ENCODE measurements around the gene CR1. TPM values are rescaled to one million over a fixed set of nuclear protein-coding genes. Genes with fewer than 3 reads are reported as not detected.
A peak's percentile ranks its signal among the peaks of the same experiment; 100 is the strongest.
"Not testable (repeated sequence)": the region's sequence is repeated elsewhere in the genome, so short reads cannot be mapped to it uniquely, and the experiment has no call there.

Gene CR1
- total and polyA plus RNA-seq, 4 donors, result 0.22 to 4.0 (median 0.69) TPM

DNA sequence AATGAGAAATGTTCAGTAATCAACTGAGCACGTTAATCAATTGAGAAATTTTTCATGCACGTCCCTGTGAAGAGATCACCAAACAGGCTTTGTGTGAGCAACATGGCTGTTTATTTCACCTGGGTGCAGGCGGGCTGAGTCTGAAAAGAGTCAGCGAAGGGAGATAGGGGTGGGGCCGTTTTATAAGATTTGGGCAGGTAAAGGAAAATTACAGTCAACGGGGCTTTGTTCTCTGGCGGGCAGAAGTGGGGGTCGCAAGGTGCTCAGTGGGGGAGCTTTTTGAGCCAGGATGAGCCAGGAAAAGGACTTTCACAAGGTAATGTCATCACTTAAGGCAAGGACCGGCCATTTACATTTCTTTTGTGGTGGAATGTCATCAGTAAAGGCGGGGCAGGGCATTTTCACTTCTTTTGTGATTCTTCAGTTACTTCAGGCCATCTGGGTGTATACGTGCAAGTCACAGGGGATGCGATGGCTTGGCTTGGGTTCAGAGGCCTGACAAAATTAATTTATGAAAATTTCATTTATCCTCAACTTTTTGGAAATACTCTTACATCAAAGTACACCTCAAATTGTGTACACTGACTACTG lies 137.8 kb downstream of the CR1 start:
- WGBS (ENCODE audit: insufficient coverage), result 79% methylated on average over 8 of the region's 12 CpGs

GRCh38 chr1:207634293-207634692 lies 138.3 kb downstream of the CR1 start:
- not testable (repeated sequence) for H3K36me3 ChIP-seq (ENCODE audit: control insufficient read depth, insufficient read depth, low read length); H3K27me3 ChIP-seq (ENCODE audit: control insufficient read depth, insufficient read depth, low read length); H3K4me3 ChIP-seq (ENCODE audit: low read depth, low read length); H3K27ac ChIP-seq (ENCODE audit: low read depth, low read length); H3K4me1 ChIP-seq (ENCODE audit: control insufficient read depth, insufficient read depth, low read length); H3K9me3 ChIP-seq (ENCODE audit: control insufficient read depth, insufficient read depth, low read length); DNase-seq (ENCODE audit: low read depth in 4 of 6, low spot score in 6 of 6)
- 100% methylated on average over 2 of the region's 6 CpGs for WGBS (ENCODE audit: insufficient coverage)

More for the DNA sequence above, 137.8 kb downstream of the CR1 start:
- not testable (repeated sequence) for H3K4me1 ChIP-seq (ENCODE audit: control insufficient read depth, insufficient read depth, low read length); H3K27me3 ChIP-seq (ENCODE audit: control insufficient read depth, insufficient read depth, low read length); H3K36me3 ChIP-seq (ENCODE audit: control insufficient read depth, insufficient read depth, low read length); H3K27ac ChIP-seq (ENCODE audit: low read depth, low read length); H3K9me3 ChIP-seq (ENCODE audit: control insufficient read depth, insufficient read depth, low read length); DNase-seq (ENCODE audit: low read depth in 4 of 6, low spot score in 6 of 6); H3K4me3 ChIP-seq (ENCODE audit: low read depth, low read length)

GRCh38 chr1:207635569-207636186 lies 139.7 kb downstream of the CR1 start:
- H3K4me3 ChIP-seq (ENCODE audit: low read depth, low read length); H3K4me1 ChIP-seq (ENCODE audit: control insufficient read depth, insufficient read depth, low read length); H3K27ac ChIP-seq (ENCODE audit: low read depth, low read length); H3K9me3 ChIP-seq (ENCODE audit: control insufficient read depth, insufficient read depth, low read length); H3K36me3 ChIP-seq (ENCODE audit: control insufficient read depth, insufficient read depth, low read length); H3K27me3 ChIP-seq (ENCODE audit: control insufficient read depth, insufficient read depth, low read length); DNase-seq (ENCODE audit: low read depth in 4 of 6, low spot score in 6 of 6): not testable (repeated sequence)
- WGBS (ENCODE audit: insufficient coverage), result 58% methylated on average over 4 of the region's 7 CpGs

DNA sequence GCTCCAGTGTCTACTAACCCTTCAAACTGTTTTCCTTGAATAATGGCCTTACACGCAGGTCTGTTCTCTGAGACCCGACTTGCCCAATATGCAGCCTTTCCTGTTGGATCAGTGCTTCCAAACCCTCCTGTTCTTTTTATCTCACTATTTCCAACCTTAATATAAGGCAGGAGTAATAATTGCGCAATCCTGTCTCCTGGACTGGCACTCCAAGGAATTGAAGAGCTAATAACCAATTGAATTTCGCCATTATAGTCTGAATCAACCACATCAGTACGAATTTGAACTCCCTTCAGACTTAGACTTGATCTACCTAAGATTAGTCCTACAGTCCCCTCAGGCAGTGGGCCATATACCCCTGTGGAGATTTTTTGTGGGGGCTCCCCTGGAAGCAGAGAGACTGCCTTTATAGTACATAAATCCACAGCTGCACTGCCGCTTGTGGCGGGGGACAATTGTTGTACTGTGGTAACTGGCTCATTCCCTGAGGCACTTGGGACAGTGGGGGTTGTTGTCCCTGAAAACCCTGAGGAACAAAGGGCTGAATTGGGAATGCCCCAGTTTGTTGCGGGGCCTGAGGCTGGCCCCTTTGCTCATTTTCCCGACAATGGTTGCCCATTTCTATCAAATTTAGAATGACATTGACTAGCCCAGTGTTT lies 142.7 kb downstream of the CR1 start:
- not testable (repeated sequence) for H3K36me3 ChIP-seq (ENCODE audit: control insufficient read depth, insufficient read depth, low read length); H3K4me3 ChIP-seq (ENCODE audit: low read depth, low read length); H3K27me3 ChIP-seq (ENCODE audit: control insufficient read depth, insufficient read depth, low read length); H3K9me3 ChIP-seq (ENCODE audit: control insufficient read depth, insufficient read depth, low read length); H3K4me1 ChIP-seq (ENCODE audit: control insufficient read depth, insufficient read depth, low read length); DNase-seq (ENCODE audit: low read depth in 4 of 6, low spot score in 6 of 6); H3K27ac ChIP-seq (ENCODE audit: low read depth, low read length)
- WGBS (ENCODE audit: insufficient coverage), result 55% methylated on average over 5 of the region's 9 CpGs

DNA sequence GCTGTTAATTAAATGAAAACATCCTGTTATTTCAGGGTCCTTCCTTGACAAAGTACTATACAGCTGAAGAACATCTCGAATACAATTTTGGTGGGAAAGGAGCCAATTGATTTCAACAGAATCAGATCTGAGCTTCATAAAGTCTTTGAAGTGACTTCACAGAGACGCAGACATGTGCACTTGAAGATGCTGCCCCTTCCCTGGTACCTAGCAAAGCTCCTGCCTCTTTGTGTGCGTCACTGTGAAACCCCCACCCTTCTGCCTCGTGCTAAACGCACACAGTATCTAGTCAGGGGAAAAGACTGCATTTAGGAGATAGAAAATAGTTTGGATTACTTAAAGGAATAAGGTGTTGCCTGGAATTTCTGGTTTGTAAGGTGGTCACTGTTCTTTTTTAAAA lies 143.4 kb downstream of the CR1 start:
- not testable (repeated sequence) for H3K36me3 ChIP-seq (ENCODE audit: control insufficient read depth, insufficient read depth, low read length); H3K4me3 ChIP-seq (ENCODE audit: low read depth, low read length); H3K9me3 ChIP-seq (ENCODE audit: control insufficient read depth, insufficient read depth, low read length); H3K27me3 ChIP-seq (ENCODE audit: control insufficient read depth, insufficient read depth, low read length); H3K4me1 ChIP-seq (ENCODE audit: control insufficient read depth, insufficient read depth, low read length); H3K27ac ChIP-seq (ENCODE audit: low read depth, low read length); DNase-seq (ENCODE audit: low read depth in 4 of 6, low spot score in 6 of 6)
- no CpG with 5 or more reads among the region's 5 CpGs for WGBS (ENCODE audit: insufficient coverage)

DNA sequence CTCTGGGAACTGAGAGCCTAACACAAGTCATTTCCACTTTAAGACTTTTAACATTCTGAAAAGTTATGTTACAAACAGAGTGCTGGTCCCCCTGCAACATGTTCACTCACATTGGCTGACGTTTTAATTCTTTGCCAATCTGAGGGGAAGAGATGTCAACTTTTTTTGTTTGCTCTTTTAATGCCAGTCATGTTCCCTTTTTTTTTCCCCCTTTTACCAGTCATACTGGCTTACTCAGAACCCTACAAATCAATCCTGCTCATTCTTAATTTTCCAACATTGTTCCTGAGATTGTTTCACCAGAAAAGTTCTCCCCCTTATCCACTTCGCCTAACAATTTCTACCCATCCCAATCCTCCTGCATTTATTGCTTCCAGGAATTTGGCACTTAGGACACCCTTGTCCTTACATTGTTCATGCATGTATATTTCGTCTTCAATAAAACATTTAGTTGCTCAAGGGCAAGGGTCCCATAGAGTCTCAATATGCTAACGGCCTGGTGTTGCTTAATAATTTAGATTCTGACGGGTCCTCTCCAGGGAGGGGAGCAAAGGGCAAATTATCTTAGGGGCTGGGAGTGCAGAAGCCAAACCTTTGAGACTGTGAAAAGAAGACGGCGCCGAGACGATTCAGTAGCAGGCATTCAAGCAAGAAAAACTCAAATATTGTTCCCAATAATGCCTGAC lies 148.4 kb downstream of the CR1 start:
- H3K4me3 ChIP-seq (ENCODE audit: low read depth, low read length), result no peak overlapping the region
- 7% methylated on average over 6 of the region's 9 CpGs for WGBS (ENCODE audit: insufficient coverage)
- no peak for DNase-seq (ENCODE audit: low read depth in 4 of 6, low spot score in 6 of 6)

DNA sequence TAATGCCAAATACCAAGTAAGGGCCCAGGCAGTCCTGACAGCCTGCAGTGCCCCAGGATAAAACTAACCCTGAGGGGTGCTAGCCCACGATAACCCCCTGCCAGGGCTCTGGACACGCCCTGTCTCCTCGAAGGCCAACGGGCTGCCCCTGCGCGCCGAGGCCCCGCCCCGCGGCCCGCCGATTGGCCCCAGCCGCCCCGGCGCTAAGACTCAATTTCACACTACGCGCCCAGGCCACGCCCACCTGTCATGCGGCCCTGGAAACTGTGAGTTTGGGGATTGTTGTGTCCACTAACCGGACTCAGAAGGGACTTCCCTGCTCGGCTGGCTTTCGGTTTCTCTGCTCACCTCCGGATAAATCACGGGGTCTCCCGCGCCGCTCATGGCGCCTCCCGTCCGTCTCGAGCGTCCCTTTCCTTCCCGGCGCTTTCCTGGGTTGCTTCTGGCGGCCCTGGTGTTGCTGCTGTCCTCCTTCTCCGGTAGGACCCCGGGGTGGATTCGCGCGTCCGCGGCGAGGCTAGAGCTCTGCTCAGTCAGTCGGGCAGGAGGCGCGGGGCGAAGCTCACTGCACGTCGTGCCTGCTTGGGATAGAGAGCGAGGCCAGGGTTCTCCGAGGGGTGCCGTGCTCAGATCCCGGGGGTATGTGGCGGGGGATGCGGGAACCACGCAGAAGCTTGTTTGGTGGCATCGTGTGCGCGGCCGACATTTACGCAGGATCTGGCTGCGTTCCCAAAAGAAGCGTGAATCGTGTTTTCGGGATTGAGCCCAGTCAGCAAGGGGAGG lies 149.1 kb downstream of the CR1 start, which contains the start of gene CR1L:
Gene CR1L (plus strand): TSS at position 282 of the 783 bp plus-strand sequence. CDS start 101 bp downstream, at position 383.
- H3K36me3 ChIP-seq (ENCODE audit: control insufficient read depth, insufficient read depth, low read length), result no peaks in the 10 kb centered on the region
- H3K9me3 ChIP-seq (ENCODE audit: control insufficient read depth, insufficient read depth, low read length), result no peaks in the 10 kb centered on the region
- H3K4me1 ChIP-seq (ENCODE audit: control insufficient read depth, insufficient read depth, low read length), result peaks cover 10% of the 10 kb centered on the region
- peak; percentile 41 to 91 (median 68) for DNase-seq (ENCODE audit: low read depth in 4 of 6, low spot score in 6 of 6)
- WGBS (ENCODE audit: insufficient coverage), result 1% methylated on average over 54 of the region's 65 CpGs
- H3K27ac ChIP-seq (ENCODE audit: low read depth, low read length), result no peak within 1 kb of the TSS
- peaks cover 14% of the 10 kb centered on the region for H3K27me3 ChIP-seq (ENCODE audit: control insufficient read depth, insufficient read depth, low read length)
- peak within 1 kb of the TSS; percentile 55 for H3K4me3 ChIP-seq (ENCODE audit: low read depth, low read length)

More for the DNA sequence above, 148.4 kb downstream of the CR1 start:
- peaks cover 14% of the 10 kb centered on the region for H3K27me3 ChIP-seq (ENCODE audit: control insufficient read depth, insufficient read depth, low read length)
- H3K9me3 ChIP-seq (ENCODE audit: control insufficient read depth, insufficient read depth, low read length), result no peaks in the 10 kb centered on the region
- no peaks in the 10 kb centered on the region for H3K36me3 ChIP-seq (ENCODE audit: control insufficient read depth, insufficient read depth, low read length)
- H3K4me1 ChIP-seq (ENCODE audit: control insufficient read depth, insufficient read depth, low read length), result peaks cover 10% of the 10 kb centered on the region
- H3K27ac ChIP-seq (ENCODE audit: low read depth, low read length), result no peak overlapping the region

- H3K4me3 ChIP-seq (ENCODE audit: low read depth, low read length), result peak overlapping the region; percentile 55
- 49% methylated on average over 13 of the region's 17 CpGs for WGBS (ENCODE audit: insufficient coverage)
- H3K9me3 ChIP-seq (ENCODE audit: control insufficient read depth, insufficient read depth, low read length), result no peaks in the 10 kb centered on the region
- peaks cover 10% of the 10 kb centered on the region for H3K4me1 ChIP-seq (ENCODE audit: control insufficient read depth, insufficient read depth, low read length)
- H3K27ac ChIP-seq (ENCODE audit: low read depth, low read length), result no peak overlapping the region
- H3K36me3 ChIP-seq (ENCODE audit: control insufficient read depth, insufficient read depth, low read length), result no peaks in the 10 kb centered on the region
- no peak for DNase-seq (ENCODE audit: low read depth in 4 of 6, low spot score in 6 of 6)
- H3K27me3 ChIP-seq (ENCODE audit: control insufficient read depth, insufficient read depth, low read length), result peaks cover 14% of the 10 kb centered on the region
These were observed 149.7 kb downstream of the CR1 start for GRCh38 chr1:207645635-207646081.

- H3K4me1 ChIP-seq (ENCODE audit: control insufficient read depth, insufficient read depth, low read length), result peaks cover 10% of the 10 kb centered on the region
- no peak overlapping the region for H3K27ac ChIP-seq (ENCODE audit: low read depth, low read length)
- peaks cover 14% of the 10 kb centered on the region for H3K27me3 ChIP-seq (ENCODE audit: control insufficient read depth, insufficient read depth, low read length)
- no peaks in the 10 kb centered on the region for H3K9me3 ChIP-seq (ENCODE audit: control insufficient read depth, insufficient read depth, low read length)
- no peak for DNase-seq (ENCODE audit: low read depth in 4 of 6, low spot score in 6 of 6)
- no peak overlapping the region for H3K4me3 ChIP-seq (ENCODE audit: low read depth, low read length)
- no peaks in the 10 kb centered on the region for H3K36me3 ChIP-seq (ENCODE audit: control insufficient read depth, insufficient read depth, low read length)
These were observed 150.2 kb downstream of the CR1 start for GRCh38 chr1:207646171-207646570.

Data from spinal cord (tissue), 10 donors.